Mesenchymal stem cell (in vitro differentiated cells and primary cell): Measurements from ENCODE around the gene LRRFIP2.
A peak's percentile ranks its signal among the peaks of the same experiment; 100 is the strongest.

Source experiments
- DNase-seq: peaks from one replicate; pipeline ENCODE4 v3.0.0-alpha.2; 2013
- H2AFZ ChIP-seq: one replicate; pipeline ENCODE4 v1.6.1; 2013; ENCODE audit warnings: low read depth, mild to moderate bottlenecking, control low read depth, inconsistent platforms, low read length, moderate library complexity
- H2AK5ac ChIP-seq: 2 replicates; pipeline ENCODE4 v1.6.1; 2013; ENCODE audit warnings: low read length, moderate library complexity, mild to moderate bottlenecking, inconsistent platforms; ENCODE audit not compliant: severe bottlenecking
- H2BK120ac ChIP-seq: one replicate; pipeline ENCODE4 v1.6.1; 2013; ENCODE audit warnings: low read depth, mild to moderate bottlenecking, inconsistent platforms, low read length, moderate library complexity
- H2BK12ac ChIP-seq, 2 experiments: one replicate each; pipeline ENCODE4 v1.6.1; 2013; ENCODE audit warnings: inconsistent platforms in 2 of 2, low read length in 2 of 2, mild to moderate bottlenecking in 2 of 2, moderate library complexity in 2 of 2, control low read depth in 1 of 2
- H2BK15ac ChIP-seq: one replicate; pipeline ENCODE4 v1.6.1; 2013; ENCODE audit warnings: mild to moderate bottlenecking, low read depth, inconsistent platforms; ENCODE audit not compliant: poor library complexity, severe bottlenecking
- H2BK5ac ChIP-seq: 2 replicates; pipeline ENCODE4 v1.6.1; 2013; ENCODE audit warnings: low read depth, mild to moderate bottlenecking, low read length, control low read depth, inconsistent platforms; ENCODE audit not compliant: poor library complexity, severe bottlenecking
- H3K14ac ChIP-seq, 2 experiments: one replicate each; pipeline ENCODE4 v1.6.1; 2013; ENCODE audit warnings: inconsistent platforms in 2 of 2, low read length in 2 of 2, control low read depth in 1 of 2, mild to moderate bottlenecking in 1 of 2, moderate library complexity in 1 of 2
- H3K18ac ChIP-seq, 2 experiments: one replicate each; pipeline ENCODE4 v1.6.1; 2013; ENCODE audit warnings: inconsistent platforms in 2 of 2, low read length in 2 of 2, control low read depth in 1 of 2, low read depth in 1 of 2, mild to moderate bottlenecking in 1 of 2
- H3K23ac ChIP-seq, 2 experiments: one replicate each; pipeline ENCODE4 v1.6.1; 2013; ENCODE audit warnings: inconsistent platforms in 2 of 2, low read length in 2 of 2, mild to moderate bottlenecking in 2 of 2, moderate library complexity in 2 of 2, control low read depth in 1 of 2
- H3K27ac ChIP-seq: 2 replicates; pipeline ENCODE4 v1.5.1; 2013; ENCODE audit warnings: mild to moderate bottlenecking, moderate library complexity, low read length, control low read depth, inconsistent platforms; ENCODE audit not compliant: poor library complexity, severe bottlenecking
- H3K27me3 ChIP-seq, 2 experiments: 2 replicates each; pipeline versions ENCODE4 v1.6.1 to v1.7.0; 2013; ENCODE audit warnings: low read length in 2 of 2, mild to moderate bottlenecking in 2 of 2, moderate library complexity in 2 of 2, control low read depth in 1 of 2, inconsistent platforms in 1 of 2; ENCODE audit not compliant: control insufficient read depth in 1 of 2, insufficient read depth in 1 of 2
- H3K36me3 ChIP-seq, 2 experiments: 2 replicates each; pipeline versions ENCODE4 v1.6.1 to v1.7.0; 2013; ENCODE audit warnings: low read length in 2 of 2, control low read depth in 1 of 2, inconsistent platforms in 1 of 2, low read depth in 1 of 2, mild to moderate bottlenecking in 1 of 2; ENCODE audit not compliant: insufficient read depth in 2 of 2, control insufficient read depth in 1 of 2
- H3K4ac ChIP-seq, 2 experiments: one replicate each; pipeline ENCODE4 v1.6.1; 2013; ENCODE audit warnings: inconsistent platforms in 2 of 2, low read length in 2 of 2, mild to moderate bottlenecking in 2 of 2, moderate library complexity in 2 of 2, control low read depth in 1 of 2, low read depth in 1 of 2
- H3K4me1 ChIP-seq: 2 replicates; pipeline ENCODE4 v1.6.1; 2013; ENCODE audit warnings: low read depth, low read length, control low read depth; ENCODE audit not compliant: control insufficient read depth, insufficient read depth
- H3K4me2 ChIP-seq: 2 replicates; pipeline ENCODE4 v1.6.1; 2013; ENCODE audit warnings: low read length, mild to moderate bottlenecking, inconsistent platforms; ENCODE audit not compliant: poor library complexity, severe bottlenecking
- H3K4me3 ChIP-seq, 2 experiments: 2 replicates each; pipeline versions ENCODE4 v1.5.1 to v1.7.0; 2013; ENCODE audit warnings: low read length in 2 of 2, mild to moderate bottlenecking in 2 of 2, control low read depth in 1 of 2, low read depth in 1 of 2; ENCODE audit not compliant: insufficient read depth in 1 of 2
- H3K79me1 ChIP-seq: replicated peaks from 2 replicates; pipeline ENCODE4 v1.6.1; 2013; ENCODE audit warnings: mild to moderate bottlenecking, control low read depth, low read length, inconsistent platforms; ENCODE audit not compliant: poor library complexity, severe bottlenecking
- H3K9ac ChIP-seq: 2 replicates; pipeline ENCODE4 v1.7.0; 2013; ENCODE audit warnings: mild to moderate bottlenecking, low read length, moderate library complexity
- H3K9me3 ChIP-seq: 2 replicates; pipeline ENCODE4 v1.7.0; 2013; ENCODE audit warnings: mild to moderate bottlenecking, low read length; ENCODE audit not compliant: control insufficient read depth
- H4K8ac ChIP-seq: one replicate; pipeline ENCODE4 v1.6.1; 2013; ENCODE audit warnings: inconsistent platforms, mild to moderate bottlenecking, low read length, moderate library complexity
- H4K91ac ChIP-seq: one replicate; pipeline ENCODE4 v1.6.1; 2013; ENCODE audit warnings: mild to moderate bottlenecking, low read length, inconsistent platforms
- WGBS: methylation state at CpG from one replicate; pipeline ENCODE4 v1.1.7; 2013; ENCODE audit warnings: mixed read lengths; 5-methylcytosine and 5-hydroxymethylcytosine counted together

Gene LRRFIP2

DNA sequence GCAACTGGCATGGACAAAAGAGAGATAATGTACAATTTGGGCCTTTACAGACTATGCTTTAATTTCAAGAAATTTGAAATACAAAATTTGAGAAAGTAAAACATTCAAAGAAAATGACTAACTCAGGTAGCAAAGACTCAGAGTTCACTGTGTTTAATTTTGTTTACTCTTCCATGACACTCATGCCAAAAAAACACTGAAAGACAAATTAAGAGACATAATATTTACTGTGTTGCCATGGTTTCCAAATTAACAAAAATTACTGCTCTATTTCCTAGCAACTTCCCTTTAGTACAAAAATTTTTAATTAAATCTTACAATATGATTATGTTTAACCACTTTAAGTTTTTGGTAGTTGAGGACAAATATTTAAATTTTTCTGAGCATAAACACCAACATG, 29.6 kb downstream of the LRRFIP2 start:
- no peak overlapping the region for H3K23ac ChIP-seq
- H2BK120ac ChIP-seq, result no peak overlapping the region
- no peak overlapping the region for H3K18ac ChIP-seq
- peaks cover 18 to 71% of the 10 kb centered on the region in 2 experiments for H3K36me3 ChIP-seq
- H2AK5ac ChIP-seq, result no peak overlapping the region
- peak; percentile 47 for DNase-seq
- no peak overlapping the region for H3K4ac ChIP-seq
- H2BK12ac ChIP-seq, result no peak overlapping the region
- H3K4me3 ChIP-seq, result no peak overlapping the region
- no peak overlapping the region for H2BK15ac ChIP-seq
- no peaks in the 10 kb centered on the region for H3K27me3 ChIP-seq
- H3K4me2 ChIP-seq, result no peak overlapping the region
- no peak overlapping the region for H2AFZ ChIP-seq
- no peak overlapping the region for H2BK5ac ChIP-seq
- peaks cover 2% of the 10 kb centered on the region for H3K4me1 ChIP-seq
- no peaks in the 10 kb centered on the region for H3K9me3 ChIP-seq
- peaks cover 29% of the 10 kb centered on the region for H3K79me1 ChIP-seq
- no peak overlapping the region for H3K27ac ChIP-seq
- no peak overlapping the region for H3K14ac ChIP-seq
- peak overlapping the region; percentile 80 for H3K9ac ChIP-seq
- no peak overlapping the region for H4K8ac ChIP-seq
- no peak overlapping the region for H4K91ac ChIP-seq

DNA sequence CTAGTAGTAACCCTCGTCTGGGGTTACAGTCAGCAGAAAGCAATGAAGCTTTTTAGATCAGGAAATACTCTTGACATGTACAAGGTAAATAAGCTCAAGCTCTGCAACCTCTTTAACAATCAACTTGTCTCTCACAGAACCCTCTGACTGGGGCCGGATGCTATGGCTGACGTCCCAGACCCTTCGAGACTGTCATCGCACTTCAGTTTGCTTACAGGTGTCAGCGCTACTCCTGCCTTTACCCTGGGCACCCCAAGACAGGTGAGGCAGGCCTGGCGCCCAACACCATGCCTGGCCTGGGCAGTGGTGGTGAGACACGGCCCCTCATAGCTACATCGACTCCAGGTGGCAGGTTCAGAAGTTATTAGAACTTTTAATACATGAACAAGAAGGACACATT, 30.6 kb downstream of the LRRFIP2 start:
- Histone ChIP-seq H3K23ac (no peak overlapping the region), H2AFZ (no peak overlapping the region), H3K14ac (no peak overlapping the region), H3K4ac (no peak overlapping the region), H3K27ac (no peak overlapping the region), H4K91ac (no peak overlapping the region), H3K4me2 (no peak overlapping the region), H2BK120ac (no peak overlapping the region), H3K79me1 (peaks cover 28% of the 10 kb centered on the region), H3K18ac (no peak overlapping the region), H3K9ac (peak overlapping the region; percentile 80), H2AK5ac (no peak overlapping the region), H3K4me3 (no peak overlapping the region), H3K4me1 (peaks cover 2% of the 10 kb centered on the region), H4K8ac (no peak overlapping the region), H2BK12ac (peak overlapping the region in 1 of 2 experiments; percentile 32), H3K36me3 (peaks cover 18 to 66% of the 10 kb centered on the region in 2 experiments), H2BK15ac (no peak overlapping the region), H3K9me3 (no peaks in the 10 kb centered on the region), H2BK5ac (no peak overlapping the region), H3K27me3 (no peaks in the 10 kb centered on the region)
- DNase-seq, result no peak
- 95% methylated on average over 7 of the region's 9 CpGs for WGBS

GRCh38 chr3:37141676-37142075, 32.7 kb downstream of the LRRFIP2 start:
- Histone ChIP-seq H3K4me1 (peaks cover 2% of the 10 kb centered on the region), H3K18ac (no peak overlapping the region), H3K27me3 (no peaks in the 10 kb centered on the region), H2BK5ac (no peak overlapping the region), H3K23ac (no peak overlapping the region), H4K91ac (no peak overlapping the region), H4K8ac (no peak overlapping the region), H3K4me2 (no peak overlapping the region), H3K4ac (no peak overlapping the region), H3K14ac (no peak overlapping the region), H2AFZ (no peak overlapping the region), H3K9me3 (no peaks in the 10 kb centered on the region), H3K27ac (no peak overlapping the region), H3K4me3 (no peak overlapping the region), H2AK5ac (no peak overlapping the region), H2BK12ac (peak overlapping the region in 1 of 2 experiments; percentile 6), H2BK15ac (no peak overlapping the region), H2BK120ac (no peak overlapping the region), H3K36me3 (peaks cover 18 to 44% of the 10 kb centered on the region in 2 experiments), H3K9ac (no peak overlapping the region), H3K79me1 (peaks cover 27% of the 10 kb centered on the region)
- 85% methylated on average over 3 of the region's 3 CpGs for WGBS
- DNase-seq, result no peak

GRCh38 chr3:37140899-37141541, 33.4 kb downstream of the LRRFIP2 start:
- no peaks in the 10 kb centered on the region for H3K27me3 ChIP-seq
- no peak overlapping the region for H3K23ac ChIP-seq
- no peak overlapping the region for H2AK5ac ChIP-seq
- WGBS, result 98% methylated on average over 2 of the region's 3 CpGs
- H3K9ac ChIP-seq, result no peak overlapping the region
- no peaks in the 10 kb centered on the region for H3K9me3 ChIP-seq
- no peak overlapping the region for H3K4me3 ChIP-seq
- no peak overlapping the region for H2BK5ac ChIP-seq
- no peak overlapping the region for H2BK120ac ChIP-seq
- H3K4me2 ChIP-seq, result no peak overlapping the region
- H4K8ac ChIP-seq, result no peak overlapping the region
- no peak overlapping the region for H3K27ac ChIP-seq
- H2BK15ac ChIP-seq, result no peak overlapping the region
- no peak overlapping the region for H4K91ac ChIP-seq
- H3K4ac ChIP-seq, result no peak overlapping the region
- DNase-seq, result no peak
- H3K36me3 ChIP-seq, result peaks cover 16 to 38% of the 10 kb centered on the region in 2 experiments
- H2BK12ac ChIP-seq, result no peak overlapping the region
- peaks cover 2% of the 10 kb centered on the region for H3K4me1 ChIP-seq
- H3K14ac ChIP-seq, result no peak overlapping the region
- no peak overlapping the region for H3K18ac ChIP-seq
- H3K79me1 ChIP-seq, result peaks cover 28% of the 10 kb centered on the region
- no peak overlapping the region for H2AFZ ChIP-seq
